IPS-NIHi11 (cell line): ENCODE data around the gene QKI.
"Not testable (repeated sequence)": the region's sequence is repeated elsewhere in the genome, so short reads cannot be mapped to it uniquely, and the experiment has no call there.

ENCODE experiments used
- DNase-seq: peaks from one replicate; pipeline ENCODE4 v3.0.0; 2012; ENCODE audit warnings: mixed read lengths, low spot score

Gene QKI

GRCh38 chr6:163579111-163579879 is 164.8 kb downstream of the QKI start:
- peak; percentile 25 for DNase-seq

- peak; percentile 36 for DNase-seq
These were observed 165.4 kb downstream of the QKI start for GRCh38 chr6:163579880-163580295.

- DNase-seq: no peak
These were observed 166.0 kb downstream of the QKI start for GRCh38 chr6:163580311-163581030.

- DNase-seq: no peak
These were observed 169.0 kb downstream of the QKI start for GRCh38 chr6:163583558-163583957.

- DNase-seq: no peak
These were observed 171.5 kb downstream of the QKI start for GRCh38 chr6:163585932-163586437.

GRCh38 chr6:163586888-163587287 is 172.4 kb downstream of the QKI start:
- DNase-seq: no peak

GRCh38 chr6:163588220-163588919 is 173.9 kb downstream of the QKI start:
- DNase-seq: no peak

GRCh38 chr6:163589387-163589786 is 174.9 kb downstream of the QKI start:
- DNase-seq: no peak

- DNase-seq: not testable (repeated sequence)
These were observed 175.6 kb downstream of the QKI start for GRCh38 chr6:163590132-163590531.

- DNase-seq: no peak
These were observed 178.4 kb downstream of the QKI start for GRCh38 chr6:163592872-163593271.

GRCh38 chr6:163596174-163596573 is 181.7 kb downstream of the QKI start:
- DNase-seq: no peak

GRCh38 chr6:163599136-163599535 is 184.6 kb downstream of the QKI start:
- no peak for DNase-seq

- no peak for DNase-seq
These were observed 185.2 kb downstream of the QKI start for GRCh38 chr6:163599684-163600083.

- DNase-seq: no peak
These were observed 185.8 kb downstream of the QKI start for GRCh38 chr6:163600331-163600730.

GRCh38 chr6:163600781-163601180 is 186.3 kb downstream of the QKI start:
- DNase-seq: no peak

GRCh38 chr6:163602851-163603250 is 188.3 kb downstream of the QKI start:
- no peak for DNase-seq

- no peak for DNase-seq
These were observed 188.9 kb downstream of the QKI start for GRCh38 chr6:163603395-163603794.

- DNase-seq: no peak
These were observed 191.0 kb downstream of the QKI start for GRCh38 chr6:163605385-163606097.

GRCh38 chr6:163607792-163608191 is 193.3 kb downstream of the QKI start:
- DNase-seq: no peak

- DNase-seq: no peak
These were observed 193.7 kb downstream of the QKI start for GRCh38 chr6:163608204-163608644.

- no peak for DNase-seq
These were observed 197.7 kb downstream of the QKI start for GRCh38 chr6:163612200-163612599.

GRCh38 chr6:163613025-163613424 is 198.5 kb downstream of the QKI start:
- DNase-seq: no peak
